T-helper 1 cell treated with Interleukin-12 subunit alpha and Interleukin-12 subunit beta and Interleukin-4 antibody, amounts not matched to agents 30 ng/mL and 1 ng/mL, for 36 hours (primary cell): ENCODE data around the gene THOP1. TPM values are rescaled to one million over a fixed set of nuclear protein-coding genes. Genes with fewer than 3 reads are reported as not detected.

ENCODE experiments used
- intact Hi-C: fragments of 100-400 bp; cut with micrococcal nuclease; formaldehyde crosslinking; loops from one replicate; pipeline ENCODE4 v1.15.1; 2024
- total RNA-seq: library from RNA; stranded (reverse); gene quantifications from 2 replicates; pipeline ENCODE4 v1.2.3, GENCODE V29; 2022

THOP1 gene
- total RNA-seq, 1 donor from 2014 or later, result 103 TPM

- intact Hi-C loops, result no loop called here
Measured at GRCh38 chr19:2800506-2800905, 15.2 kb downstream of the THOP1 start.

- intact Hi-C loops, result no loop called here
Measured at GRCh38 chr19:2802826-2803225, 17.5 kb downstream of the THOP1 start.

- intact Hi-C loops, result no loop called here
Measured at GRCh38 chr19:2803486-2804155, 18.3 kb downstream of the THOP1 start.

- intact Hi-C loops, result no loop called here
Measured at GRCh38 chr19:2804156-2805004, 19.1 kb downstream of the THOP1 start.

- intact Hi-C loops, result no loop called here
Measured at GRCh38 chr19:2805261-2805900, 20.1 kb downstream of the THOP1 start.

- intact Hi-C loops, result no loop called here
Measured at GRCh38 chr19:2805991-2806649, 20.8 kb downstream of the THOP1 start.

GRCh38 chr19:2806736-2807378, 21.6 kb downstream of the THOP1 start:
- intact Hi-C loops, result no loop called here

- intact Hi-C loops, result no loop called here
Measured at GRCh38 chr19:2807379-2808128, 22.3 kb downstream of the THOP1 start.

GRCh38 chr19:2808129-2808941, 23.0 kb downstream of the THOP1 start:
- intact Hi-C loops, result no loop called here

- intact Hi-C loops, result loop anchor here (10.0 kb wide), 1 partner anchor 375 kb away; the partner anchor contains the start of gene NCLN
Measured at GRCh38 chr19:2809387-2810140, 24.3 kb downstream of the THOP1 start.

- intact Hi-C loops, result loop anchor here (10.0 kb wide), 1 partner anchor 374 kb away; the partner anchor contains the start of gene NCLN
Measured at GRCh38 chr19:2810141-2811091, 25.1 kb downstream of the THOP1 start.

GRCh38 chr19:2811221-2811722, 26.0 kb downstream of the THOP1 start:
- intact Hi-C loops, result loop anchor here (10.0 kb wide), 1 partner anchor 374 kb away; the partner anchor contains the start of gene NCLN

GRCh38 chr19:2811735-2812413, 26.6 kb downstream of the THOP1 start:
- intact Hi-C loops, result loop anchor here (10.0 kb wide), 1 partner anchor 373 kb away; the partner anchor contains the start of gene NCLN

- intact Hi-C loops, result loop anchor here (10.0 kb wide), 1 partner anchor 372 kb away; the partner anchor contains the start of gene NCLN
Measured at GRCh38 chr19:2812414-2813234, 27.3 kb downstream of the THOP1 start.
